ENCODE measurements around the gene ABHD15. TPM values are rescaled to one million over a fixed set of nuclear protein-coding genes. Genes with fewer than 3 reads are reported as not detected.

ABHD15 gene
- total RNA-seq, 1 experiment from 2014 or later, result 10.5 TPM

DNA sequence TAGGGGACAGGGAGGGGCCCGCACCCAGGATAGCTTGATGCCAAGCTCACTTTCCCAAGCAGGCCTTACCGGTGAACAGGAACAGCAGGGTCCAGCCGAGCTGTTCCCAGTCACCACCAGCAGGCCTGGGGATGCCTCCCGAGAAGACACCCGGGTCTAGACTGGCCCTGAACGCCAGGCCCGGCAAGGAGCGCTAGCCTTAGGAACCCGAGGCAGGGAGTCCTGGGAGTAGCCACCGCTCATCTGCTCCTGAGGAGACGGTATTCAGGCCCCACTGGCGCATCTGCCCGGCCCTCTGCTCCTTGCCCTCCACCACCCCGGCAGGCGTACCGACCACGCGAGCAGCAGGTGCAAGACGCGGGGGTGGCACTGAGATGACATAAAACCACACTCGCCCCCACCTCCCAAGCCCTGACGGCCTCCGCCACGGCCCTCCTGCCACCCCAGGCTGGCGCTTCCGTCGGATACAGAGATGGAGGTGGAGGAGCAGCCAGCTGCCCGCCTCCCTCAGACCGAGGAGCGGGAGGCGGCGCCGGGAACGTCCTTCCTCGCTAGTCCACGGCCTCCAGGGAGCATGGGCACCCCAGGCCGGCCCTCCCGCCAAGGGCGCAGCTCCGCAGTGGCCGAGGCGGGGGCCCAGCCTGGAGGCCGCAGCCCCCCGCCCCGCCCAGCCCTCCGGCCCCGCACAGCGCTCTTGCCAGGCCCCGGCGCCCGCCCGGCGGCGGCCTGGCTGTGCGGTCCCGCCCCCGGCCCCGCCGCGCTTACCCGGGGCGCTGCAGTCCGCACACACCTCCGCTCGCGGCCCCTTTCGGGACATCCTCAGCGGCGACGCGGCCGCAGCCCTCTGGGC, 21.9 kb upstream of the ABHD15 start:
- peaks cover 28% of the 10 kb centered on the region for H3K4me1 ChIP-seq
- Mint-ChIP-seq H3K27me3 (ENCODE audit: insufficient read depth, unreplicated experiment) (no peaks in the 10 kb centered on the region), H3K4me1 (ENCODE audit: low read depth, unreplicated experiment) (no peaks in the 10 kb centered on the region), H3K9me3 (ENCODE audit: unreplicated experiment) (no peaks in the 10 kb centered on the region), H3K27ac (ENCODE audit: unreplicated experiment) (peak overlapping the region; percentile 33), H3K4me3 (ENCODE audit: unreplicated experiment) (peak overlapping the region; percentile 86), H3K36me3 (ENCODE audit: insufficient read depth, unreplicated experiment) (peaks cover 8% of the 10 kb centered on the region)
- H3K36me3 ChIP-seq (ENCODE audit: control insufficient read depth, insufficient read depth, low read length), result peaks cover 1% of the 10 kb centered on the region; the same call in 1 of the 2 replicates
- H3K4me3 ChIP-seq (ENCODE audit: low read depth, low read length), result peak overlapping the region; percentile 88
- intact Hi-C loops (cut with micrococcal nuclease; ENCODE audit: unreplicated experiment), result loop anchor here (2.0 kb wide), 1 partner anchor 14 kb away; no protein-coding TSS in a partner anchor
- H3K27me3 ChIP-seq (replicated peaks; ENCODE audit: control insufficient read depth, insufficient read depth, low read length), result no peaks in the 10 kb centered on the region
- CTCF ChIA-PET, result interaction anchor here (1.4 to 1.9 kb wide), 4 partner anchors 14 to 219 kb away, joined by 4 to 7 read pairs (median 5); no protein-coding TSS in a partner anchor
- no peaks in the 10 kb centered on the region for H3K9me3 ChIP-seq
- POLR2A ChIA-PET, result interaction anchor here (0.6 kb wide), 1 partner anchor 21 kb away, joined by 4 read pairs; no protein-coding TSS in a partner anchor
- BruUV-seq (replicated peaks), result no TSS peak
- TF ChIP-seq, protein P1, sequence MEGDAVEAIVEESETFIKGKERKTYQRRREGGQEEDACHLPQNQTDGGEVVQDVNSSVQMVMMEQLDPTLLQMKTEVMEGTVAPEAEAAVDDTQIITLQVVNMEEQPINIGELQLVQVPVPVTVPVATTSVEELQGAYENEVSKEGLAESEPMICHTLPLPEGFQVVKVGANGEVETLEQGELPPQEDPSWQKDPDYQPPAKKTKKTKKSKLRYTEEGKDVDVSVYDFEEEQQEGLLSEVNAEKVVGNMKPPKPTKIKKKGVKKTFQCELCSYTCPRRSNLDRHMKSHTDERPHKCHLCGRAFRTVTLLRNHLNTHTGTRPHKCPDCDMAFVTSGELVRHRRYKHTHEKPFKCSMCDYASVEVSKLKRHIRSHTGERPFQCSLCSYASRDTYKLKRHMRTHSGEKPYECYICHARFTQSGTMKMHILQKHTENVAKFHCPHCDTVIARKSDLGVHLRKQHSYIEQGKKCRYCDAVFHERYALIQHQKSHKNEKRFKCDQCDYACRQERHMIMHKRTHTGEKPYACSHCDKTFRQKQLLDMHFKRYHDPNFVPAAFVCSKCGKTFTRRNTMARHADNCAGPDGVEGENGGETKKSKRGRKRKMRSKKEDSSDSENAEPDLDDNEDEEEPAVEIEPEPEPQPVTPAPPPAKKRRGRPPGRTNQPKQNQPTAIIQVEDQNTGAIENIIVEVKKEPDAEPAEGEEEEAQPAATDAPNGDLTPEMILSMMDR (IDR thresholded peaks at IDR 0.05; ENCODE audit: insufficient read depth in 1 of 2, low read depth in 1 of 2, low read length in 1 of 2, severe bottlenecking in 1 of 2, unreplicated experiment in 1 of 2), result no peak
- DNase-seq, result peak in 1 of 2 experiments; percentile 46

DNA sequence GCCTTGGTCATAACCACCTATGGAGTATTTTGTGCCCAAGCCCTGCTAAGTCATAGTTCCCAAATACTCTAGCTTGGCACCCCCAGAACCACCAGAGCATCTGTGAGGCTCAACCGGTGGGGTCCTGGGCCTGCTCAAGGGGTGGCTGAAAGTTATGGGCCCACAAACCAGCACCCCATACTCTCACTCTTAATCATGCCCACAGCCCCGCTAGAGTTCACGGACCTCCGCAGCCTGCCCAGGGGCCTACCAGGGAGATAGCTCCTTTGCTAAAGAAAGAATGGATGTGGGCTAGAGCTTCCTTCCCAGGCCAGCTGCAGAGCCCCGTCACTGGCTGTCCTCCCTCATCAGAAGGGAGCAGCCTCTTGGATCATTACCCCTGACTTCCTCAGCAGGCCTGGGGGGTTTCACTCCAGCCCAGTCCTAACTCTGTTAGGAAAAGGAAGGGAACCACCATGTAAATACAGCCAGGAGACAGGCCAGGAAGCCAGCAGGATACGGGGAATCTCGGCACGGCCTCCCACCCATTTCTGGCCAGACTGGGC, 21.3 kb upstream of the ABHD15 start:
- H3K27me3 Mint-ChIP-seq (ENCODE audit: insufficient read depth, unreplicated experiment), result no peaks in the 10 kb centered on the region
- no TSS peak for BruUV-seq (replicated peaks)
- intact Hi-C loops (cut with micrococcal nuclease; ENCODE audit: unreplicated experiment), result loop anchor here (2.0 kb wide), 1 partner anchor 13 kb away; no protein-coding TSS in a partner anchor
- TF ChIP-seq, protein P1 (IDR thresholded peaks at IDR 0.05; ENCODE audit: insufficient read depth in 1 of 2, low read depth in 1 of 2, low read length in 1 of 2, severe bottlenecking in 1 of 2, unreplicated experiment in 1 of 2), result no peak
- ChIA-PET CTCF (interaction anchor here (1.4 to 1.9 kb wide), 4 partner anchors 13 to 218 kb away, joined by 4 to 7 read pairs (median 5); no protein-coding TSS in a partner anchor), POLR2A (interaction anchor here (0.6 kb wide), 1 partner anchor 21 kb away, joined by 4 read pairs; no protein-coding TSS in a partner anchor)
- peak overlapping the region; percentile 86 for H3K4me3 Mint-ChIP-seq (ENCODE audit: unreplicated experiment)
- no peaks in the 10 kb centered on the region for H3K4me1 Mint-ChIP-seq (ENCODE audit: low read depth, unreplicated experiment)
- Histone ChIP-seq H3K36me3 (ENCODE audit: control insufficient read depth, insufficient read depth, low read length) (peaks cover 3% of the 10 kb centered on the region), H3K9me3 (no peaks in the 10 kb centered on the region), H3K27me3 (replicated peaks; ENCODE audit: control insufficient read depth, insufficient read depth, low read length) (no peaks in the 10 kb centered on the region), H3K4me3 (ENCODE audit: low read depth, low read length) (peak overlapping the region; percentile 88), H3K4me1 (peaks cover 28% of the 10 kb centered on the region)
- peaks cover 8% of the 10 kb centered on the region for H3K36me3 Mint-ChIP-seq (ENCODE audit: insufficient read depth, unreplicated experiment)
- H3K27ac Mint-ChIP-seq (ENCODE audit: unreplicated experiment), result peak overlapping the region; percentile 33
- no peak for DNase-seq
- no peaks in the 10 kb centered on the region for H3K9me3 Mint-ChIP-seq (ENCODE audit: unreplicated experiment)

DNA sequence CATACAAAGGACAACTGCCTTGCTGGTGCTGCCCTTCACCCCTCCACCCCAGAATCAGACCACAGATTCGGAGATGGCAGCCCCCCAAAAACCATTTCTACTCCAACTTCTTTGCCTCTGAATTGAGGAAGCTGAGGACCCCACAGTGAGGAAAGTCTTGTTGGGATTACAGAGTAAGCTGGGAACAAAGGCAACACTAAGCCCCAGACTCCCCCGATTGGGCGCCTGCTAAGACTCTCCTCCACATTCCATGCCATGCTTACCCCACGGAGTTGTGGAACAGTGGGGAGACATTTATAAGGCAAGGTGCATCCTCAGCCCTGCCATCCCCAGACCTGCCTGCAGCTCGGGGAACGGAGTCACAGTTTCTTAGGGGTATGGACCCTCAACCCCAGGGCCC, 20.8 kb upstream of the ABHD15 start:
- ChIA-PET CTCF (interaction anchor here (1.4 to 1.9 kb wide), 2 partner anchors 30 to 52 kb away, joined by 4 to 7 read pairs; no protein-coding TSS in a partner anchor), POLR2A (no interaction called here)
- Mint-ChIP-seq H3K36me3 (ENCODE audit: insufficient read depth, unreplicated experiment) (peaks cover 8% of the 10 kb centered on the region), H3K4me1 (ENCODE audit: low read depth, unreplicated experiment) (no peaks in the 10 kb centered on the region), H3K27me3 (ENCODE audit: insufficient read depth, unreplicated experiment) (no peaks in the 10 kb centered on the region), H3K9me3 (ENCODE audit: unreplicated experiment) (no peaks in the 10 kb centered on the region), H3K4me3 (ENCODE audit: unreplicated experiment) (peak overlapping the region; percentile 86), H3K27ac (ENCODE audit: unreplicated experiment) (no peak overlapping the region)
- Histone ChIP-seq H3K4me3 (ENCODE audit: low read depth, low read length) (no peak overlapping the region), H3K9me3 (no peaks in the 10 kb centered on the region), H3K4me1 (peaks cover 25% of the 10 kb centered on the region), H3K27me3 (replicated peaks; ENCODE audit: control insufficient read depth, insufficient read depth, low read length) (no peaks in the 10 kb centered on the region), H3K36me3 (ENCODE audit: control insufficient read depth, insufficient read depth, low read length) (peaks cover 3% of the 10 kb centered on the region)
- no TSS peak for BruUV-seq (replicated peaks)
- intact Hi-C loops (cut with micrococcal nuclease; ENCODE audit: unreplicated experiment), result no loop called here
- no peak for DNase-seq
- TF ChIP-seq, protein P1 (IDR thresholded peaks at IDR 0.05; ENCODE audit: insufficient read depth in 1 of 2, low read depth in 1 of 2, low read length in 1 of 2, severe bottlenecking in 1 of 2, unreplicated experiment in 1 of 2), result no peak

Data from Caco-2 (cell line).